ENCODE results near the gene ZNF598. TPM values are rescaled to one million over a fixed set of nuclear protein-coding genes. Genes with fewer than 3 reads are reported as not detected.

Gene ZNF598
- total RNA-seq, 4 donors from 2014 or later = 28.5 to 43.0 (median 34.6) TPM

DNA sequence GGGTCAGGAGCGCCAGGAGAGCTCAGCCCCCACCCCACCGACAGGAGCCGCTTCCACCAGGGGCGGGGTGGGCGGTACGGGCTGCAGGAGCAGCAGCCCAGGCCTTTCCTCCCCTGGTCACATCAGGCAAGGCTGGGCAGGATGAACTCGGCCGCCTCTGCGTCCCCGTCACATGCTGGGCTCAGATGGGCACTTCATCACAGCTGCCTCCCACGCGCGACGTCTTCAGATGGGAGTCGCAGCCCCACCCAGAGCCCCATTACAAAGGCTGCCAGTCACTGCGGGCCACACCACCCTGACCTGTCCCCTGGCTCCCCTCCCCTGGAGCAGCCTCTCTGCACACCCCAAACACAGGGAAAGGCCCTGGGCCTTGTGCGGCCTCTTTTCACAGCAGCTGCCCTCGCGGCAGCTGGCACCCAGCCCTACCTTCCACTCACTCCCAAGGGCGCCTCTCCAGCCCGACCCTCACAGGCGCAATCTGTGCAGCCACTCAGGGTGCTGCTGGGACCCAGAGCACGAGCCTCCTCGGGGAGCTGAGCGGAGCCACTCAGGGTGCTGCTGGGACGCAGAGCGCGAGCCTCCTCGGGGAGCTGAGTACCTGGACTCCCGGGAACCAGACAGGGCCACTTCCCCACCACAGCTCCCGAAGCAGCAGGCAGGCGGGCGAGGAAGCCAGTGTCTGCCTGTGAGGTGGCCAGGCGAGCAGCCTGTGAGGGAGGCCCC, 4.7 kb downstream of the ZNF598 start:
- peaks cover 0 to 45% of the 10 kb centered on the region in 2 donors for H3K36me3 ChIP-seq
- H3K9me3 ChIP-seq = no peaks in the 10 kb centered on the region
- no peak overlapping the region for H3K27ac ChIP-seq
- TF ChIP-seq, protein P1, sequence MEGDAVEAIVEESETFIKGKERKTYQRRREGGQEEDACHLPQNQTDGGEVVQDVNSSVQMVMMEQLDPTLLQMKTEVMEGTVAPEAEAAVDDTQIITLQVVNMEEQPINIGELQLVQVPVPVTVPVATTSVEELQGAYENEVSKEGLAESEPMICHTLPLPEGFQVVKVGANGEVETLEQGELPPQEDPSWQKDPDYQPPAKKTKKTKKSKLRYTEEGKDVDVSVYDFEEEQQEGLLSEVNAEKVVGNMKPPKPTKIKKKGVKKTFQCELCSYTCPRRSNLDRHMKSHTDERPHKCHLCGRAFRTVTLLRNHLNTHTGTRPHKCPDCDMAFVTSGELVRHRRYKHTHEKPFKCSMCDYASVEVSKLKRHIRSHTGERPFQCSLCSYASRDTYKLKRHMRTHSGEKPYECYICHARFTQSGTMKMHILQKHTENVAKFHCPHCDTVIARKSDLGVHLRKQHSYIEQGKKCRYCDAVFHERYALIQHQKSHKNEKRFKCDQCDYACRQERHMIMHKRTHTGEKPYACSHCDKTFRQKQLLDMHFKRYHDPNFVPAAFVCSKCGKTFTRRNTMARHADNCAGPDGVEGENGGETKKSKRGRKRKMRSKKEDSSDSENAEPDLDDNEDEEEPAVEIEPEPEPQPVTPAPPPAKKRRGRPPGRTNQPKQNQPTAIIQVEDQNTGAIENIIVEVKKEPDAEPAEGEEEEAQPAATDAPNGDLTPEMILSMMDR (IDR thresholded peaks at IDR 0.05) = no peak
- TF ChIP-seq POLR2AphosphoS5 (IDR thresholded peaks at IDR 0.05) (no peak), EP300 (IDR thresholded peaks at IDR 0.05) (no peak), POLR2A (IDR thresholded peaks at IDR 0.05) (no peak)
- H3K4me1 ChIP-seq = peaks cover 4 to 64% (median 39%) of the 10 kb centered on the region in 3 donors
- WGBS, 2 donors (ENCODE audit: low coverage in 1 of 2) = 75% methylated on average over 4 of the region's 34 CpGs; no CpG with 5 or more reads in 1 of the 2 donors
- H3K4me3 ChIP-seq = no peak overlapping the region
- no peak for ATAC-seq
- H3K27me3 ChIP-seq = no peaks in the 10 kb centered on the region

DNA sequence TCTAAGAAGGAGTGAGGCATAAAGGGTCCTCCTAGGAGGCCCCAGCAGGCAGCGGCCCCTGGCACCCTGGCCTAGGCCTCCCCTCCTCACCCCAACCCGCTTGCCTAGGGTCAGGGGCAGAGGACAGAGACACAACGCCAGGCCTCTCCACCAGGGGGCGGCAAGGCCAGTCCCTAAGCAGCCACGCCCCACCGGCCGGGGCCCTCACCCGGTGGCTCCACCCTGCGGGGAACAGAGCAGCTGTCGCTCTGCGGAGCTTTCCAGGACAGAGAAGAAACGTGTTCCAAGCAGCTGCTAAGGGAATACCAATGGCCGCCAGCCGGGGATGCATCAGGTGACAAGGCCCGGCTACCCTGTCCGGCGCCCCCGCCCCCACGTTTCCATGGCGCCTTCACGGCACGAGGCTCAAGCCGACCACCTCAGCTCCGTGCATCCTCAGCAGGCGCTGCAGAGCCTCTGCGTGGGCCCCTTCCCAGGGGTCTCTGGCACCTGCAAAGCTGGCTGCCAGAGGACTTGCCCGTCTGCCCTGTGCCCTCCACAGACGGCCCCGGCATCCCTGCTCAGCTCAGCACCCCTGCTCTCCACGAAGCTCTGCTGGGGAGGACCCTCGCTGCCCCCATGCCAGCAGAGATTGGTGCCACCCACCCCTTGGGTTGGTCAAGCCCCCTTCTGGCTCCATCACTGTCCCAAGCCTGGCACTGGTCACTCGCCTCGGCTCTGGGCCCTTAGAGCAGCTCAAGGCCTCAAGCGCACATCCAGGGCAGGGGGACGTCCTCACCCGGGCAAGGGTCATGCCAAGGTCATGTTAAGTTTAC, 5.6 kb downstream of the ZNF598 start:
- H3K36me3 ChIP-seq = peaks cover 0 to 55% of the 10 kb centered on the region in 2 donors
- H3K4me1 ChIP-seq = peaks cover 4 to 61% (median 39%) of the 10 kb centered on the region in 3 donors
- no peaks in the 10 kb centered on the region for H3K27me3 ChIP-seq
- peak overlapping the region in 2 of 4 donors; percentile 2 to 9 for H3K27ac ChIP-seq
- peak overlapping the region in 1 of 2 donors; percentile 28 for H3K4me3 ChIP-seq
- no CpG with 5 or more reads among the region's 36 CpGs for WGBS, 2 donors (ENCODE audit: low coverage in 1 of 2)
- TF ChIP-seq POLR2A (IDR thresholded peaks at IDR 0.05) = no peak
- TF ChIP-seq, protein P1 (IDR thresholded peaks at IDR 0.05) = peak in 3 of 4 experiments; percentile 90 to 94 (median 90)
- ATAC-seq = peak; percentile 81
- H3K9me3 ChIP-seq = no peaks in the 10 kb centered on the region

DNA sequence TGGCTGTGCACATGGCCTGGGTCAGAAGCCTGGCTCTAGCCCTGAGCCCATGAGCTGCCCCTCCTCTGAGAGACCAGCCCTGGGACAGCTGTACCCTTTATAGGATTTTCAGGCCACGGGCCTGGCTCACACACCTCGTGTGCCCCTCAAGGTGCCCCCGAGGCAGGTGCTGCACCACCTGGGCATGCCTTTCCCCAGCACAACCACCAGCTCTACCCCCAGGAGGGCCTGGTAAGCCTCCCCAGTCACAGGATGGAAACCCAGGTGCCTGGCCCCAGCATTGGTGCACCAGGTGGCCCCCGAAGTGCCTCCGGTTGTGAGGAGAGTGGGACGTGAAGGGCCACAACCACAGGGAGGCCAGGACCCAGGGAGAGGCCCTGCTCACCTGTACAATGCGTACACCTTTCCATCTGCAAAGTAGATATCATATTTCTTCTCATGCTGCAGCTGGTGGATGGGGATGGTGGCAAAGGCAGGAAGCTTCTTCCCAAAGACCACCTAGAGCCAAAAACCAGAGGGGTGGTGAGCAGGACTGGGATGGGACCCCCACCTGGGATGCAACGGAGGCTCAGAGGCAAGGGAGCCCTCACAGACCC, 6.3 kb downstream of the ZNF598 start:
- ATAC-seq = no peak
- TF ChIP-seq EP300 (IDR thresholded peaks at IDR 0.05) (no peak), POLR2AphosphoS5 (IDR thresholded peaks at IDR 0.05) (no peak), POLR2A (IDR thresholded peaks at IDR 0.05) (no peak)
- TF ChIP-seq, protein P1 (IDR thresholded peaks at IDR 0.05) = no peak
- peaks cover 4 to 54% (median 34%) of the 10 kb centered on the region in 3 donors for H3K4me1 ChIP-seq
- no peaks in the 10 kb centered on the region for H3K27me3 ChIP-seq
- no peaks in the 10 kb centered on the region for H3K9me3 ChIP-seq
- peak overlapping the region in 1 of 4 donors; percentile 2 for H3K27ac ChIP-seq
- no CpG with 5 or more reads among the region's 8 CpGs for WGBS, 2 donors (ENCODE audit: low coverage in 1 of 2)
- no peak overlapping the region for H3K4me3 ChIP-seq
- peaks cover 0 to 62% of the 10 kb centered on the region in 2 donors for H3K36me3 ChIP-seq

DNA sequence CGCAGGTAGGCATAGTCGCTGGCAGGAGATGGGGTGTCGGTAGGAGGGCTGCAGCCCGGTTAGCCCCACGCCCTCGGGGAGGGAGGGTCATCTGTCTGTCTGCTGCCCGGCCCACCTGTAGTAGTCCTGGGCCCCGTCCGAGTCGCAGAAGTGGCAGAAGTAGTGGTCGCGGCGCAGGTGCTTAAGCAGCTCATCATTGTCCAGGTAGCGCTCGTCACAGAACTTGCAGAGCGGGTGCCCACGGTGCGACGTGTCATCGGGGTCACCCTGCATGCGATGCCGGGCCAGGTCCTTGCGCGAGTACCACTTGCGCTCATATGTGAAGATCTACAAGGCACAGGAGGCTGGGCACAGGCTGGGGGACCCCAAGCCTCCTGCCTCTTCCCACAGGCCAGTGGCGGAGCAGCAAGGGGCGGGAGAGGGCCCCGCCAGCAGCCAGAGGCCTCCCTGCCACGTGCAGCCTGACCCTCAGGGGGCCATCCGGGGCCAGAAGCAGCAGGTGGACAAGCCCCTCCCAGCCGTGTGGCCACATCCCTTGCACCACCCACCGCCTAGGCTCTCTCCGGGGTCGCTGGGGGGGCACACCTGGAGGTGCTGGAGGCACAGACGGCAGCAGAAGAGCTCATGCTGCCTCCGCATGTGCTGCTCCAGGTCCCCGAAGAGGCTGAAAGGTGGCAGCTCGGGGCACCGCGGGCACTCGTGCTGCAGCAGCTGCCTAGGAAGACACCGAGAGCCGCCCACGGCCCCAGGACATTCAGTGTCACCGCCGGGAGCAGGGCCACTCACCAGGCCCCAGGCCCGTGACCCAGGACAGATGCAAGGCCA, 7.0 kb downstream of the ZNF598 start:
- Histone ChIP-seq H3K36me3 (peaks cover 0 to 69% of the 10 kb centered on the region in 2 donors), H3K27me3 (no peaks in the 10 kb centered on the region), H3K27ac (no peak overlapping the region), H3K4me3 (no peak overlapping the region), H3K4me1 (peaks cover 0 to 47% (median 27%) of the 10 kb centered on the region in 3 donors), H3K9me3 (no peaks in the 10 kb centered on the region)
- no peak for ATAC-seq
- WGBS, 2 donors (ENCODE audit: low coverage in 1 of 2) = 40% methylated on average over 1 of the region's 47 CpGs; no CpG with 5 or more reads in 1 of the 2 donors
- TF ChIP-seq EP300 (IDR thresholded peaks at IDR 0.05) = no peak
- TF ChIP-seq, protein P1 (IDR thresholded peaks at IDR 0.05) = no peak
